IMR-90 (cell line): Measurements from ENCODE around the gene PITPNB. TPM values are rescaled to one million over a fixed set of nuclear protein-coding genes. Genes with fewer than 3 reads are reported as not detected.

Experiments
- ATAC-seq: fragments of 200-7000 bp; cut with Tn5 transposase; 2 replicates; pipeline ENCODE4 v1.9.1; 2020; ENCODE audit warnings: low read depth, mild to moderate bottlenecking, moderate library complexity
- BruUV-seq: library from RNA; stranded (reverse); fragments of 400-500 nt; replicated peaks from 2 replicates; lab custom pipeline; 2021; lab: Mats Ljungman, UMichigan
- CTCF ChIA-PET: fragments of 300-600 bp; formaldehyde crosslinking; extraction: SDS; loops from one replicate; lab custom pipeline; 2021; ENCODE audit warnings: antibody characterized with exemption; lab: Yijun Ruan, JAX
- POLR2A ChIA-PET: fragments of 300-600 bp; sonication (Branson Sonifier 250); formaldehyde crosslinking; loops from one replicate; lab custom pipeline; 2022; ENCODE audit warnings: antibody characterized with exemption; ENCODE audit not compliant: unreplicated experiment; lab: Charles Lee
- DNase-seq: peaks from one replicate; pipeline ENCODE4 v3.0.0; 2013
- H2AFZ ChIP-seq: replicated peaks from 2 replicates; pipeline ENCODE3; 2013; ENCODE audit warnings: low read length, mild to moderate bottlenecking; ENCODE audit not compliant: poor library complexity
- H2AK5ac ChIP-seq: 2 replicates; pipeline ENCODE4 v1.6.1; 2013; ENCODE audit warnings: low read depth, low read length, inconsistent platforms
- H2AK9ac ChIP-seq: replicated peaks from 2 replicates; pipeline ENCODE3; 2013; ENCODE audit warnings: mild to moderate bottlenecking, low read depth, low read length, moderate library complexity; ENCODE audit not compliant: poor library complexity
- H2BK120ac ChIP-seq: 2 replicates; pipeline ENCODE4 v1.6.1; 2013; ENCODE audit warnings: low read depth, low read length, inconsistent platforms
- H2BK15ac ChIP-seq: 3 replicates; pipeline ENCODE4 v1.6.1; 2013; ENCODE audit warnings: low read depth, low read length, inconsistent platforms
- H2BK20ac ChIP-seq: 2 replicates; pipeline ENCODE4 v1.6.1; 2013; ENCODE audit warnings: low read depth, mild to moderate bottlenecking, inconsistent platforms, low read length, moderate library complexity
- H2BK5ac ChIP-seq: 2 replicates; pipeline ENCODE4 v1.6.1; 2013; ENCODE audit warnings: mild to moderate bottlenecking, low read depth, low read length, inconsistent platforms; ENCODE audit not compliant: poor library complexity, severe bottlenecking
- H3K14ac ChIP-seq: replicated peaks from 2 replicates; pipeline ENCODE4 v1.6.1; 2013; ENCODE audit warnings: low read depth, low read length, inconsistent platforms
- H3K18ac ChIP-seq: 2 replicates; pipeline ENCODE4 v1.6.1; 2013; ENCODE audit warnings: low read depth, low read length, control low read depth
- H3K23ac ChIP-seq: 2 replicates; pipeline ENCODE4 v1.6.1; 2013; ENCODE audit warnings: low read depth, low read length, inconsistent platforms
- H3K27ac ChIP-seq: 2 replicates; pipeline ENCODE4 v1.5.1; 2013; ENCODE audit warnings: mild to moderate bottlenecking, control low read depth, low read length; ENCODE audit not compliant: insufficient read depth
- H3K27me3 ChIP-seq: 2 replicates; pipeline ENCODE4 v1.6.1; 2013; ENCODE audit warnings: low read length; ENCODE audit not compliant: control insufficient read depth, insufficient read depth
- H3K36me3 ChIP-seq: 2 replicates; pipeline ENCODE4 v1.6.1; 2013; ENCODE audit warnings: low read length, mixed read lengths; ENCODE audit not compliant: control insufficient read depth, insufficient read depth
- H3K4ac ChIP-seq: 2 replicates; pipeline ENCODE4 v1.6.1; 2013; ENCODE audit warnings: low read depth, low read length, inconsistent platforms
- H3K4me1 ChIP-seq: 2 replicates; pipeline ENCODE4 v1.6.1; 2013; ENCODE audit warnings: low read length, mixed read lengths; ENCODE audit not compliant: control insufficient read depth, insufficient read depth
- H3K4me2 ChIP-seq: 2 replicates; pipeline ENCODE4 v1.6.1; 2013; ENCODE audit warnings: low read depth, mild to moderate bottlenecking, control low read depth, low read length, moderate library complexity
- H3K4me3 ChIP-seq: 2 replicates; pipeline ENCODE4 v1.5.1; 2013; ENCODE audit warnings: low read depth, mild to moderate bottlenecking, control low read depth, low read length, moderate library complexity; ENCODE audit not compliant: insufficient read depth
- H3K56ac ChIP-seq: 2 replicates; pipeline ENCODE4 v1.6.1; 2013; ENCODE audit warnings: low read length, inconsistent platforms; ENCODE audit not compliant: insufficient read depth; ENCODE audit errors: extremely low read depth
- H3K79me1 ChIP-seq, 2 experiments: 2 replicates each; pipeline ENCODE4 v1.6.1; 2013; ENCODE audit warnings: low read length in 2 of 2, inconsistent platforms in 1 of 2, low read depth in 1 of 2
- H3K9ac ChIP-seq: 2 replicates; pipeline ENCODE4 v1.6.1; 2013; ENCODE audit warnings: low read depth, low read length, control low read depth
- H3K9me1 ChIP-seq: 2 replicates; pipeline ENCODE4 v1.6.1; 2013; ENCODE audit warnings: low read length, inconsistent platforms; ENCODE audit not compliant: insufficient read depth
- H3K9me3 ChIP-seq: 2 replicates; pipeline ENCODE4 v1.6.1; 2013; ENCODE audit warnings: low read length; ENCODE audit not compliant: control insufficient read depth, insufficient read depth
- H4K20me1 ChIP-seq: 2 replicates; pipeline ENCODE4 v1.6.1; 2013; ENCODE audit warnings: low read length, inconsistent platforms; ENCODE audit not compliant: insufficient read depth
- H4K5ac ChIP-seq: 2 replicates; pipeline ENCODE4 v1.6.1; 2013; ENCODE audit warnings: mild to moderate bottlenecking, low read depth, low read length, control low read depth
- H4K8ac ChIP-seq, 2 experiments: 2 replicates each; pipeline ENCODE4 v1.6.1; 2013; ENCODE audit warnings: low read depth in 2 of 2, low read length in 2 of 2, control low read depth in 1 of 2, inconsistent platforms in 1 of 2
- H4K91ac ChIP-seq: 2 replicates; pipeline ENCODE4 v1.6.1; 2013; ENCODE audit warnings: low read depth, low read length, inconsistent platforms; ENCODE audit not compliant: insufficient read depth
- BHLHE40 ChIP-seq: fragments of 150-350 bp; IDR thresholded peaks from 2 replicates; pipeline ENCODE4 v1.6.1; 2016; ENCODE audit warnings: mild to moderate bottlenecking, low read depth, low read length
- CEBPB ChIP-seq: IDR thresholded peaks from 2 replicates; pipeline ENCODE4 v1.6.1; 2012; ENCODE audit warnings: low read depth, low read length, improper control_type of control experiment
- CHD1 ChIP-seq: IDR thresholded peaks from 2 replicates; pipeline ENCODE4 v1.6.1; 2012; ENCODE audit warnings: low read depth, low read length, improper control_type of control experiment
- CTCF ChIP-seq: conservative IDR thresholded peaks from 2 replicates; pipeline ENCODE4 v1.5.1; 2012; ENCODE audit warnings: mild to moderate bottlenecking, low read depth, low read length, improper control_type of control experiment
- FOS ChIP-seq: fragments of 150-350 bp; IDR thresholded peaks from 2 replicates; pipeline ENCODE4 v1.6.1; 2016; ENCODE audit warnings: low read depth, low read length
- MAFK ChIP-seq: IDR thresholded peaks from 2 replicates; pipeline ENCODE4 v1.6.1; 2012; ENCODE audit warnings: low read depth, low read length, improper control_type of control experiment
- MAZ ChIP-seq: IDR thresholded peaks from 2 replicates; pipeline ENCODE4 v1.6.1; 2012; ENCODE audit warnings: low read depth, mild to moderate bottlenecking, low read length, improper control_type of control experiment, moderate library complexity, borderline replicate concordance
- MXI1 ChIP-seq: IDR thresholded peaks from 2 replicates; pipeline ENCODE4 v1.6.1; 2012; ENCODE audit warnings: low read depth, mild to moderate bottlenecking, low read length, moderate library complexity, borderline replicate concordance
- NFE2L2 ChIP-seq: fragments of 150-350 bp; IDR thresholded peaks from 2 replicates; pipeline ENCODE4 v1.6.1; 2016; ENCODE audit warnings: low read depth, mild to moderate bottlenecking, low read length
- POLR2A ChIP-seq: IDR thresholded peaks from 2 replicates; pipeline ENCODE4 v1.6.1; 2012; ENCODE audit warnings: mild to moderate bottlenecking, low read depth, low read length
- RAD21 ChIP-seq: IDR thresholded peaks from 2 replicates; pipeline ENCODE4 v1.6.1; 2012; ENCODE audit warnings: low read length, improper control_type of control experiment
- RCOR1 ChIP-seq: IDR thresholded peaks from 2 replicates; pipeline ENCODE4 v1.6.1; 2012; ENCODE audit warnings: mild to moderate bottlenecking, low read length, improper control_type of control experiment; ENCODE audit not compliant: insufficient replicate concordance
- RFX5 ChIP-seq: IDR thresholded peaks from 2 replicates; pipeline ENCODE4 v1.8.0; 2012; ENCODE audit warnings: low read depth, mild to moderate bottlenecking, low read length, moderate library complexity
- SMC3 ChIP-seq: fragments of 150-350 bp; IDR thresholded peaks from 2 replicates; pipeline ENCODE4 v1.6.1; 2016; ENCODE audit warnings: low read depth, mild to moderate bottlenecking, antibody characterized with exemption, low read length, moderate library complexity
- USF2 ChIP-seq: fragments of 150-350 bp; IDR thresholded peaks from 2 replicates; pipeline ENCODE4 v1.6.1; 2017; ENCODE audit warnings: mild to moderate bottlenecking, antibody characterized with exemption, low read length, low read depth
- WGBS, 2 experiments: methylation state at CpG; one replicate each; pipeline versions ENCODE4 v1.1.5 to v1.1.7; 2013; ENCODE audit warnings: missing lambda C conversion rate in 2 of 2; ENCODE audit not compliant: insufficient read length in 1 of 2; ENCODE audit errors: extremely low coverage in 2 of 2; 5-methylcytosine and 5-hydroxymethylcytosine counted together
- dilution Hi-C: fragments of 300-500 bp; cut with HindIII; formaldehyde crosslinking; loops from one replicate; pipeline ENCODE4 v1.14.3; 2018; ENCODE audit warnings: low sequenced_read_pairs; ENCODE audit not compliant: unreplicated experiment
- in situ Hi-C: fragments of 300-500 bp; cut with MboI; formaldehyde crosslinking; loops from 3 replicates; pipeline ENCODE4 v1.14.3; 2019; ENCODE audit warnings: low sequenced_read_pairs, inconsistent platforms, mixed read lengths
- intact Hi-C: fragments of 100-400 bp; cut with micrococcal nuclease; formaldehyde crosslinking; loops from 2 replicates; pipeline ENCODE4 v1.10.0; 2022
- polyA plus RNA-seq, 3 experiments: library from polyadenylated mRNA; depleted of rRNA; stranded (reverse); fragments of >200 nt; gene quantifications; 2 replicates each; pipeline ENCODE4 v1.2.3, GENCODE V29; 2012; ENCODE audit warnings: low replicate concordance in 1 of 3
- total RNA-seq: library from RNA; depleted of rRNA; stranded (reverse); fragments of >200 nt; gene quantifications from 2 replicates; pipeline ENCODE4 v1.2.3, GENCODE V29; 2012

PITPNB gene
- total and polyA plus RNA-seq, 2 of the 4 experiments (the other 2 are of a cell fraction) = 19.7 to 54.5 TPM

- TF ChIP-seq SMC3 (no peak), RCOR1 (no peak), RFX5 (no peak), MXI1 (no peak), MAFK (no peak), MAZ (no peak), RAD21 (no peak), NFE2L2 (no peak), CEBPB (no peak), POLR2A (no peak), BHLHE40 (no peak), CHD1 (no peak), FOS (no peak), USF2 (no peak), CTCF (no peak)
- no peak overlapping the region for H3K27ac ChIP-seq
- dilution Hi-C loops = no loop called here
- H3K27me3 ChIP-seq = no peaks in the 10 kb centered on the region
- no peaks in the 10 kb centered on the region for H4K20me1 ChIP-seq
- no peak overlapping the region for H3K56ac ChIP-seq
- peaks cover 16% of the 10 kb centered on the region for H3K4me1 ChIP-seq
- no peak overlapping the region for H2AFZ ChIP-seq
- no peak overlapping the region for H4K8ac ChIP-seq
- H4K5ac ChIP-seq = no peak overlapping the region
- no peak overlapping the region for H2BK15ac ChIP-seq
- peaks cover 23% of the 10 kb centered on the region for H3K36me3 ChIP-seq
- ChIA-PET CTCF (no interaction called here), POLR2A (interaction anchor here (0.6 kb wide), 1 partner anchor 1386 kb away, joined by 12 read pairs; no protein-coding TSS in a partner anchor)
- BruUV-seq = no TSS peak
- no CpG with 5 or more reads among the region's 1 CpG for WGBS, 2 experiments
- H3K14ac ChIP-seq = no peak overlapping the region; the same call in 1 of the 2 replicates
- peaks cover 36% of the 10 kb centered on the region for H3K9me1 ChIP-seq
- H4K91ac ChIP-seq = no peak overlapping the region
- H3K23ac ChIP-seq = no peak overlapping the region
- no peak overlapping the region for H2AK9ac ChIP-seq
- no peaks in the 10 kb centered on the region for H3K9me3 ChIP-seq
- no peak overlapping the region for H3K4me2 ChIP-seq
- H3K79me1 ChIP-seq = peaks cover 8 to 49% of the 10 kb centered on the region in 2 experiments; a peak in 3 of 4 replicates
- H3K18ac ChIP-seq = no peak overlapping the region
- DNase-seq (no peak), ATAC-seq (no peak)
- in situ Hi-C loops = no loop called here
- H2BK5ac ChIP-seq = no peak overlapping the region
- intact Hi-C loops = no loop called here
- H3K4ac ChIP-seq = no peak overlapping the region
- H3K9ac ChIP-seq = no peak overlapping the region
- no peak overlapping the region for H2BK20ac ChIP-seq
- no peak overlapping the region for H2AK5ac ChIP-seq
- H2BK120ac ChIP-seq = no peak overlapping the region
- no peak overlapping the region for H3K4me3 ChIP-seq
Observed at GRCh38 chr22:27848005-27848404, 71.1 kb downstream of the PITPNB start.
